Sciatic nerve (tissue), 2 donors: ENCODE data around the gene SFXN2. TPM values are rescaled to one million over a fixed set of nuclear protein-coding genes. Genes with fewer than 3 reads are reported as not detected.
A peak's percentile ranks its signal among the peaks of the same experiment; 100 is the strongest.

Experiments
- ATAC-seq: fragments of 200-7000 bp; cut with Tn5 transposase; one replicate; pipeline ENCODE4 v1.9.1; 2020; ENCODE audit warnings: mild to moderate bottlenecking, moderate library complexity
- DNase-seq: peaks from one replicate; pipeline ENCODE4 v3.0.0-alpha.2; 2020; ENCODE audit warnings: low spot score
- intact Hi-C: fragments of 100-400 bp; cut with DNase I; formaldehyde crosslinking; loops from one replicate; pipeline ENCODE4 v1.14.2; 2022
- total RNA-seq: library from RNA; stranded (reverse); fragmentation: NEBNext Ultra II Directional; extraction: Animal tissue kit (Norgen Biotek cat#: 25700); gene quantifications from one replicate; pipeline ENCODE4 v1.2.1, GENCODE V29; 2021
- donor health status: DM: no; HTN: no; CAD: no.
- donor health status: DM: no; HTN: no; CAD: no.

The SFXN2 gene
- total RNA-seq, 1 donor from 2014 or later, result 7.6 TPM

DNA sequence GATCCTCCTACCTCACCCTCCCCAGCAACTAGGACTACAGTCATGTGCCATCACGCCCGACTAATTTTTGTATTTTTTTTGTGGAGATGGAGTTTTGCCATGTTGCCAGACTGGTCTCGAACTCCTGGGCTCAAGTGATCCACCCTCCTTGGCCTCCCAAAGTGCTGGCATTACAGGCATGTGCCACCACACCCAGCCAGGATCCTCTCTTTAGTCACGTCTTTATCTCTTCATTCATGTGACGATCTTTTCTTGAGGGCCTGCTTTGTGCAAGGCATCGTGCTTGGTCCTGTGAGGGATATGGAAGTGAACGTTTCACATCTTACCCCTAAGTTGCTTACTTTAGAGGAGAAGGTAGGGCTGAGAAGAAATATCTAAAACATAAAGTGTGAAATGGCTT is 50.9 kb downstream of the SFXN2 start:
- intact Hi-C loops, result no loop called here
- DNase-seq, result no peak
- no peak for ATAC-seq

DNA sequence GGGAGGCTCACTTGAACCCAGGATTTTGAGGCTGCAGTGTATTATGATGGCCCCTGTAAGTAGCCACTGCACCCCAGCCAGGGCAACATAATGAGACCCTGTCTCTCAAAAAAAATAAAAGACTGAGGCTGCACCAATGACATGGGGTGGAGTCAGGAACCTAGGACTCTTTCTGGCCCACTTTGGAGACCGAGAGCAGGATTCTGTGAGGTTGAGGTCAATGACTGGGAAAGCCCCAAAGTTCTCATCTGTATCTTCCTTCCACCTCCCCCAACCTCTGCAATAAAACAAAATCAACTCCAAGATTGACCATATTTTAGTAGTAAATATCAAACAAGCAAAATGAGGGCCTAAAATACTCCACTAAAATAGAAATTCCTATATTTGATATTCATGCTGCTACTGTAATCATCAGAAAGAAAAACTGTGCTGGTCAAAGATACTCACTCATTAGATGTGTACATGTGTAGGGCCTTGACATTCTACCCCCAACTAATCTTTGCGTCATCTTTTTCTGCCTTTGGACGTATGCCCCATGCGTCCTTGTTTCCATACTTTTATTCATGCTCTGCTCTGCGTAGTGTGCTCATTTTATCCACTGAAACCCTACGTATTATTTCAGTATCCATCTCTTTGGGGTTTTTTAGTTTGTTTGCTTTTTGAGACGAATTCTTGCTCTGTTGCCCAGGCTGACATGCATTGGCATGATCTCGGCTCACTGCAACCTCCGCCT is 53.2 kb downstream of the SFXN2 start:
- no peak for ATAC-seq
- intact Hi-C loops, result no loop called here
- DNase-seq, result no peak

DNA sequence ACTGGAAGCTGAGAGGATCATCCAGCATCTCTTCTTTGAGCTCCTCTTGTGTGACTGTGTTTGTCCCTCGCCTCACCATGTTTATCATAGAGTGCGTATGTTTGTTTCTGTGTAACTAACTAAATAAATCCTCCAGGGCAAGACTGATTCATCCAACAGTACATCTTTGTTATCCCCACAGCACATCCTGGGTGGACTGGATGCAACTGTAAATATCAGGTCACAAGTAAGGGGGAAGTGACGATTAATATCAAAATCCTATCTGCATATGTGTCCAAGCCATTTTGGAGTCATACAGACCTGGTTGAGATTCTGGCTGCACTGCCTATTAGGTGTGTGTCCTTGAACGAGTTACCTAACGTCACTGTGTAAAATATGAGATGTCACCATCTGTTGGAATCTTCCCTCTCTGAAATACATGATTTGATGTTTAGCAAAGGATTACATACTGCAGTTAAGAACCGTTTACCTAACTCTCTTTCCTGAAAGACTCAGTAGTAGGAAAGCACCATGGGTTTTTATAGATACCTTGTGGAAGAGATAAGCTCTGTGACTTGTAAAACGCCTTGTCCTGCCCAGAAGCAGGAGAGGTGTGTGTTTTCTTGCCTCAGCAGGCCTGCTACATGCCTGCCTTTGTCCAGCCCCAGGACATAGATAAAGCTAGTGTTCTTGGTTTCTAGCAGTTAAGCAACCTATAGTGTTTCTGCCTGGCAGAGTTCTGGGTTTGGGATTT is 55.1 kb downstream of the SFXN2 start:
- ATAC-seq (no peak), DNase-seq (no peak)
- intact Hi-C loops, result no loop called here

DNA sequence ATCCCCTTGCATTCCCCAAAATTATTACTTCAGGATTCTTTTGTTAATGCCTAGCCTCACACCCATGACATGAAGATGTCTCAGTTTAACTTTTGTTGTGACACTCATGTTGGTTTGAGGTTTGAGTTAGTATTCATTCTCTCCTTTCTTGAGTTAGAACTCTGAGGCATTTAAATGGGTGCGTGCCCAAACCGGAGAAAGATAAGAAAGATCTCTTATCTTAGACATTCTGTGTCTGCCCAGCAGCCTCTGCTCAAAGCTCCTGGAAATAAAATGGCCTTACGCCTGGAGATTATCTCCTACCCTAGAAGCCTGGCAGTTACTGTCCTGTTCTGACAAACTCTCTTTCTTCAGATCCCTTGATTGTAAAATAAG is 55.7 kb downstream of the SFXN2 start:
- no peak for ATAC-seq
- DNase-seq, result no peak
- intact Hi-C loops, result no loop called here

DNA sequence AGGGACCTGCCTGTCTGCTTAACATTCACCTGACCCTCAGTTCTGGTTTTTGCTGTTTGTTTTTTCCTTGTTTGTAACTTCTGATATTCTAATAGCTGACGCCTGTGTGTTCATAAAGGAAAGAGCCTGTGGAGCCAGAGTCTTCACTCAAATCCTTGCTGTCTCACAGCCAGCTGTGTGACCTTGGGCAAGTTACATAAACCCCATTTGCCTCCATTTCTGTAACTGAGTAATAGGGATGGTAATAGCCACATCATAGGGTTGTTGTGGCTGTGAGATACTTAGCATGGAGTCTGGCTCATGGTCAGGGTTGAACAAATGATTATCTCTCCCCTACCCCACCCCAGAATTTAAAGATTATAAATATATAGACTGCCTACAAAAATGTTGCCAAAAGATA is 56.4 kb downstream of the SFXN2 start:
- DNase-seq (no peak), ATAC-seq (no peak)
- intact Hi-C loops, result no loop called here

DNA sequence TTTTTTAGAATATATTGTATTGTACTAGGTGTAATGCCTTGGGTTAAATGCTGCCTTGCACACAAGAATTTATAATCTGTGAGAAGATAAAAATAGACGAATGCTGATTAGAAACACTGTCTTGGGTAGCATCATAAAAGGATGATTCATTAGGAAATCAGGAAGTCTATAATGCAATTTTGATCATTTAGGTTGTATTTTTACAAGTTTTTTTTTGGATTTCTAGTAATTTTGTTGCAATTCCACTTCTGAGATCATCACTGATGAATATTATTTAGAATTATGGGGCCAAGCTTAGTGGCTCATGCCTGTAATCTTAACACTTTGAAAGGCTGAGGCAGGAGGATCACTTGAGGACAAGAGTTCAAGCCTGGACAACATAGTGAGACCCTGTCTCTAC is 58.9 kb downstream of the SFXN2 start:
- ATAC-seq (no peak), DNase-seq (no peak)
- intact Hi-C loops, result no loop called here

DNA sequence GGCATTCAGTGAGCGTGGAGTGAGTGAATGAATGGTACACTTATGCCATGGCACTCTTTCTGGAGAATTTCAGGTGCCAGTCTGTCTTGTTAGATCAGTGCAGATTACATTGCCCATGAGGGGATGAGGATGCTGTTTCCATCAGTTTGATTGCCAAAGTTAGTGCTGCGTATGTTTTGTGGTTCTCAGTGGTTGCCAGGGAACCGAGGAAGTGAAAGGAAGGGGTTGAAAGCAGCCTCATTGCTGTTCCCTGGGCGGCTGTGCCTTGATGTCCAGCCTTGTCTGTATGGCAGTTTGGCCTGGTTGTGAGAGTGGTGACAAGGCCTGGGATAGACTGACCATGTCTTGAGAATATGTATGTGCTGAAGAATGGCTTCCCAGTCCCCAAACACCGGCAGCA is 59.5 kb downstream of the SFXN2 start:
- no peak for DNase-seq
- intact Hi-C loops, result no loop called here
- peak; percentile 8 for ATAC-seq

DNA sequence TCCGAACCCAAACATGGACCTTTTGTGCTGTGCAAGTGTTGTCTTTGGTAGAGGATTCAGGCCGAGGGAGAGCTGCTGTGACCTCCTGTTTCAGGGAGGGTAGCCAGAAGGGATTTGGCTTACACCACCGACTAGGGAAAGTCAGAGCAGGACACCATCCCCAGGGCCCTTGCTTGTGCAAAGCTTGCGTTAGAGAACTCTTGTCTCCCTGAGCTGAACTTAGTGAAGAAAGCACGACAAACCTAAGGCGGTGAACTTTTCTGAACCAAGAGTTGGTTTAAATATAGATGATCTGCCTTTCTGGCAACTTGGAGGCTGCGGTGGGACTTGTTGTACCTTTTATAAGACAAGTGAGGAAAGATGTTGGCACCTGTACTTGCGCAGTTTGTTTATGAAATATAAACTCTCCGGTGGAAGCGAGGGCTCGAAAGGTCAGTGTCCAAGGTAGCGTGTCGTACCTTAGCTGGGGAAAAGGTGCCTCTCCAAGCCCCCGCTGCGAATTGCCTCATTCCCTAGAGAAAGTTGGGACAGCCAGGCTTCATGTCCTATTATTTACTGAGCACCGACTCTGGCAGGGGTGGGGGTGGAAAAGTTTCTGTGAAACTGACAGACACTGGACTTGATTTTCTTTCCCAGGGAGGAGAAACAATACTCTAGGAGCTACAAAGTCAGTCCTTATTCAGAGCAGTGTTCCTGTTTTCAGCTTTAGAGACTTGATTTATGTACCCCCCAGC is 60.9 kb downstream of the SFXN2 start:
- intact Hi-C loops, result no loop called here
- ATAC-seq (peak; percentile 80), DNase-seq (peak; percentile 81)

DNA sequence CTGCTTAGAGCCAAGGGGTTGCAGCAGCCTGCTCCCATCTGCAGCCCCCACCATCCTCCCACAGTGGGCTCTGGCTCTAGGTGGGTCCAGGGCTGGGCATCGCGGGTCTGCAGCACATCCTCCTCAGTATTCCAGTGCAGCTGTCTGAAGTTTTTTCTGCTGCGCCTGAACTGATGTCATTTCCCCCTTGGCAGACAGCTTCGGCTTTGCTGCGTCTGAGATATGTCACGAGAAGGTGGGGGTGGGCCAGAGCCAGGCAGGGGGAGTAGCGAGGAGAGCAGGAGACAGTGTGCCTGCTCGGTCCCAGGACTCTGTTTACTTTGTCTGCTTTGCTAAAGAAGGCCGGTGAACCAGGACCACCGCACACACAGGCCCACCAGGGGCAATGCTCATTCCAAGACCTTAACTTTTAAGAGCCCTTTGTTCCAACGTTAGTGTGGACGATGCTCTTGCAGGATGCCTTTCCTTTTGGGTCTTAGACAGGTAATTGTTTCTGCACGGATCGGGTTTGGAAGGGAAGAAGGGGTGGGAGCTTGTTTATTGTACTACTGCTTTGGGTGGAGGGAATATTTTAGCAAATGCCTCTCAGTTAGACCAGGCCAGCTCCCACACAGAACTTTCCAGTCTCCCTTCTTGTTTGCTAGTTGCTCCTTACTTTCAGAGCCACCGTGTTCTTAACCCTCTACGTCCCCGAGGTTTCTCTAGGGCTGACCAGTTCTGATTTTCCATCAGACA is 61.7 kb downstream of the SFXN2 start:
- ATAC-seq (peak; percentile 90), DNase-seq (peak; percentile 91)
- intact Hi-C loops, result no loop called here

DNA sequence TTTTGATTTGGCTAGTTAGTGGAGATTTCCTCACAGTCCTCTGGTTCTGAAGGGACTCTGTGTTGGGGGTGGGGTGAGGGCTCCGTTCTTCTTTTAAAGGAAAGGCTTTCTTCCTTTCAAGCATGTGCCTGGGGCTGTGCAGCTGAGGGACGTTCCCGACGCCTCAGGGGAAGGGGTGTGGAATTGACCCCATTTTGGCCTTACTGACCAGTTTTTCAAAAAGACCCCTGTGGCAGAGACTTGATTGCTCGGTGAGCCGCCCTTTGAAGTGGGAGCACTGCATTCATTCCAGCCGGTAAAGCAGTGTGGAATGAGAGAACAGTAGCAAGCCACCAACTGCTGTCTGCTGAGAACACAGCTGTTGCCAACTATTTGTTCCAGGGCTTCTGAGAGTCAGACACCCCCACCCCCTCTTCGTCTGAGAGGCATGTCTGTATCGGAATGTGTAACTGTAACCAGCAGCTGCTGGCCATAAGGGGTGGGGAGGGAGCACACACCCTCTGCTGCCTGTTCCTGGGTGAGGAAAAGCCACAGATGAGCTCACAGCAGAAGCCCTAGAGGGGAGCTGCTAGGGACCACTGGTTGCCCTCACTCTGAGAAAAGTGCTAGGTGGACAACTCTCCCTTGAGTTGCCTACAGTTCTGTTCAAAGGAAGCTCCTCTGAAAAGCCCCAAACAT is 62.5 kb downstream of the SFXN2 start:
- intact Hi-C loops, result no loop called here
- peak; percentile 72 for ATAC-seq
- DNase-seq, result peak; percentile 76

DNA sequence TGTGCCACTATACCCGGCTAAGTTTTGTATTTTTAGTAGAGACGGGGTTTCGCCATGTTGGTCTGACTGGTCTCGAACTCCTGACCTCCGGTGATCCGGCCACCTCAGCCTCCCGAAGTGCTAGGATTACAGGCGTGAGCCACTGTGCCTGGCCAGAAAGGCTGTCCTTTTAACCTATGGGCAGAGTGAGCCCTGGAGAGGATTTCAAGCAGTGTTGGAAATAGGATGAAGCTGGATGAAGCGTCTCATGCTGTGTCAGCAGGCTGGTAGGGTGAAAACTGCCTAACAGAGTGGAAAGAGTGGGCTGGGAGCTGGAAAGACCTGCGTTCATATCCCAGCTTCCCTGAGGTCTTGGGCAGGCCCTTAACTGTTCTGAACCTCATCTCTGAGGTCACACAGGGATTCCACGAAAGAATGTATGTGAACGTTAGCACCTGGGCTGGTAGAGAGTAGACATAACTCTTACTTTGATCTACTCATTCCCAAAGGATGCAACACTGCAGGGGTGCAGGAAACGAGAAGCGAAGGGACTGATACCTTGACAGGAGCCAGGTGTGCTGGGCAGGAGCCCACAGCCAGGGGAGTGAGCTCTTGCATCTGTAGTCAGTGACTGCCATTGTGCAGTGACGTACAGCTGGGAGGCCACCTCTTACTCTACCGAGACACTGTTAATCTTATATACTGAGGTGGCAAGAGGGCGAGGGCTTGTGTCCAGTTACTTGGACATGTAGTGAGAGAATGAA is 63.4 kb downstream of the SFXN2 start:
- DNase-seq (no peak), ATAC-seq (no peak)
- intact Hi-C loops, result no loop called here

DNA sequence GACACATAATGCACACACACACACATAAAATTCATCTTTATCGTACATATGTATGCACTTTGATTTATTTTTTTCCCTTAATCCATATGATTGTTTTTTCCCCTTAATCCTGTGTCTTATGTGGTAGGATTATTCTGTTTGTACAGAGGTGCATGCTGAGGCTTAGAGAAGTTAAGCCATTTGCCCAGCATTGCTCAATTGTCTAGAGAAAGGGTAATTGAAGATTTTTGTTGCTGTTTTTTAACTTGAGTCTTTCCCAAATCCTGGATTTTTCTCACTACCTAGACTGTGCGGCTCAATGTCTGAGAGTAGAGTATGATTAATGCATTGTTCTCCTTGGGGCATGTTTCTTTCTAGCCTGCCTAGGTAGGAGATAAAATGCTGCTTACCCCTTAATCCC is 64.3 kb downstream of the SFXN2 start:
- intact Hi-C loops, result no loop called here
- ATAC-seq (no peak), DNase-seq (no peak)

DNA sequence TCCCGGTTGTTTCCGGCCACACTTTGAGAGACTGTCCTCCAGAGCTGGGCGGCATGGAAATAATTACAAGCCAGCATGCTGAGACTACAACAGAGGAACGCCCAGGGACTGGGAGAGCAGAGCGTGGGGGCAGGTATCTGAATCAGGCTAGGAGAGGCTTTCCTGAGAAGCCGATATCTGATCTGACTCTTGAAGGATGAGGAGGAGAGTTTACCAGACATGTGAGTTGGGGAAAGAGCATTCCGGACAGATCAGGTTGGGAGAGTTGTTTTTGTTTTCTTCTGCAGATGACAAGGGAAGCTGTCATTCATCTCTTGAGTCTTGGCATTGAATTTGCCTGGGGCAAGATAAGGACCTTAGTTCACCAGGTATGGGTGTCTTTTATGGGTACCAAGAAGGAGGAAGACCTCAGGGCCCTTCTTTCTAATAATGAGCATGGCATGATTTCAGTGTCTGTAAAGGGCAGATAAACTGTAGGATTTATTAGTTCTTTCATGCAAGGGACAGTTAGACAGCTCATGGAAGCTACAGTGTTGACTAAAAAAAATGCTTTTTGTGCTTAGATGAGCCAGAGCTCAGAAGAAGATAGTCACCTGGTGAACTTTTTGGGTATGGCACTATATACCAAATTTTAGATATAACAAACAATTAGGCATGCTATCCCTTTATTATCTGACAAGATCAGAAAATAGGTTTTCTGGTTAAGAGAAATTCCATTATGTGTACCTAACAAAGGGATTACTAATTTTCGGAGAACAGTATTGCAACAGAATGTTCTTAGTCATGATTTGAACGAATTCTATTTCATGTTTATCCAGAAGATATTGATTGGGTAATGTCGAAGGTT is 65.5 kb downstream of the SFXN2 start:
- intact Hi-C loops, result no loop called here
- no peak for ATAC-seq
- DNase-seq, result no peak

DNA sequence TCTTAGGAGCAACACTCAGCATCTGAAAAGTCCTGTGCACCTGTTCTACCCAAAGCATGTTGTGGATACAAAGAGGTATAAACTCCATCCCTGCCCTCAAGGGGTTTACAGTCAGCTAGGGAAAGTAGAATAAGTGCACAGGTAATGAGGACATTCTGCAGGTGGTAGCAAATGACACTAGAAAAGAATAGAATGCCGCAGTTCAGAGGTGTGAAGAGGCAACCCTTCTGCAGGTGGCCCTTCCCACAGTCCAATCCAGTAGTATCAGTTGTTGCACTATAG is 66.0 kb downstream of the SFXN2 start:
- ATAC-seq (no peak), DNase-seq (no peak)
- intact Hi-C loops, result no loop called here

DNA sequence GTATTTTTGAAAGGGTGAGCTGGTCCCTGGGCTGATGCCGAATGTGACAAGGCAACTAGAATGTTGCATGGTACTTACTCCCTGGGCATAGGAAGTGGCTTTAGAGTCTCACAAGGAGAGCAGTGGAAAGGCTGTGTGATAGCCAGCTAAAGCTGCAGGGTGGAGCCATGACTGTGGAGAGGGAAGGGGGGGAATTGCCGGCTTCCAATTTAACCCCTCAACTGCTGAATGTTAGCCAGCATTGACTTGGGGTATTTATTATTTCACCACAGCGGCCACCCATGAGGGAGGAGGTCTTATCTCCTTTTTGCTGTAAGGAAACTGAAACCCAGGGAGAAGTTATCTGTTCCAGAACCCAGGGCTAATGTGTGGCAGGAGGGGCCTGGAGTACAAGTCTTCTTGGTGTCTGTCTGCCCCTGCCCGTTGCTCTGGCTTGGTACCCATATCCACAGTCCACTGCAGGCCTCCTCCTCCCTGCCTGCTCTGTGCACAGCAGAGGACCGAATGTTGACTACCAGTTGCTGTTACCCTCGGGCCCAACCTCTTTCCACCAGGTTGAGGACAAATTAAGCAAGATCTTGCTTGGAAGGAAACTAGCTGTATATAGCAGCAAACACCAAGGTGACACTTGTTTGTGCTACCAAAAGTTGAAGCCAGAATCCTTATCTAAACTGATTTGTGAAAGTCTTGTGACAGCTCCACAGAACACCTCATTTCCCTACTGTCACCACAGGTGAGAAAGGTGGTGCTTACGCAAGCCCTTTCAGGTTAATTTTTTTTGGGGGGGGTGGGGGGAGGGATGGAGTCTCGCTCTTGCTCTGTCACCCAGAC is 66.9 kb downstream of the SFXN2 start:
- no peak for DNase-seq
- intact Hi-C loops, result no loop called here
- ATAC-seq, result no peak

DNA sequence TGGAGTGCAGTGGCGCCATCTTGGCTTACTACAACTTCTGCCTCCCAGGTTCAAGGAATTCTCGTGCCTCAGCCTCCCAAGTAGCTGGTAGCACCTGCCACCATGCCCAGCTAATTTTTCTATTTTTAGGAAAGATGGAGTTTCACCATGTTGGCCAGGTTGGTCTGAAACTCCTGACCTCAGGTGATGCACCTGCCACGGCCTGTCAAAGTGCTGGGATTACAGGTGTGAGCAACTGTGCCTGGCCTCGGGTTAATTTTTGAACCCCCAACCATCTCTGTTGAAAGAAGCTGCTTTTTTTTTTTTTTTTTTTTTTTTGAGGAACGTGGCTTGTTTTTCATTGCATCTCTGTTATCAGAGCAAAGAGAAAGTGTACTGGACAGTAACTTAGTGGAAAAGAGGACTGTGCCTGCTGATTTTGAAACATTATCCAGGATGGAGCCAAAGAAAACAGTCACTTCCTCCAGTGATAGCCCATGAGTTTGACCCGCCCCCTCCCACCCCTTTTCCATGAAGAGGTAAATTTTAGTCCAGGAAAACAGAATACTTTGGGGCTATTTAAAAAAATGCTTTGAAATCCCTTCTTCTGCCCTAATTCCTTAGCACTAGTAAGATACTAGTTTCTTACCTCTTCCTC is 67.6 kb downstream of the SFXN2 start:
- intact Hi-C loops, result no loop called here
- ATAC-seq (peak; percentile 83), DNase-seq (no peak)
